Fibroblast of pulmonary artery (primary cell): ENCODE measurements around the gene ZNF772.
"Not testable (repeated sequence)": the region's sequence is repeated elsewhere in the genome, so short reads cannot be mapped to it uniquely, and the experiment has no call there.

ENCODE experiments used
- DNase-seq: peaks from one replicate; pipeline ENCODE4 v3.0.0-alpha.2; 2010; ENCODE audit warnings: low read depth
- H3K4me3 ChIP-seq: replicated peaks from 2 replicates; pipeline ENCODE4 v1.5.1; 2011; ENCODE audit warnings: low read depth, mild to moderate bottlenecking, control low read depth, low read length, moderate library complexity
- TF ChIP-seq, protein P1 (sequence below): IDR thresholded peaks from 2 replicates; pipeline ENCODE4 v1.5.1; 2011; ENCODE audit warnings: mild to moderate bottlenecking, control low read depth, low read length, inconsistent platforms; ENCODE audit errors: missing control alignments

The ZNF772 gene

DNA sequence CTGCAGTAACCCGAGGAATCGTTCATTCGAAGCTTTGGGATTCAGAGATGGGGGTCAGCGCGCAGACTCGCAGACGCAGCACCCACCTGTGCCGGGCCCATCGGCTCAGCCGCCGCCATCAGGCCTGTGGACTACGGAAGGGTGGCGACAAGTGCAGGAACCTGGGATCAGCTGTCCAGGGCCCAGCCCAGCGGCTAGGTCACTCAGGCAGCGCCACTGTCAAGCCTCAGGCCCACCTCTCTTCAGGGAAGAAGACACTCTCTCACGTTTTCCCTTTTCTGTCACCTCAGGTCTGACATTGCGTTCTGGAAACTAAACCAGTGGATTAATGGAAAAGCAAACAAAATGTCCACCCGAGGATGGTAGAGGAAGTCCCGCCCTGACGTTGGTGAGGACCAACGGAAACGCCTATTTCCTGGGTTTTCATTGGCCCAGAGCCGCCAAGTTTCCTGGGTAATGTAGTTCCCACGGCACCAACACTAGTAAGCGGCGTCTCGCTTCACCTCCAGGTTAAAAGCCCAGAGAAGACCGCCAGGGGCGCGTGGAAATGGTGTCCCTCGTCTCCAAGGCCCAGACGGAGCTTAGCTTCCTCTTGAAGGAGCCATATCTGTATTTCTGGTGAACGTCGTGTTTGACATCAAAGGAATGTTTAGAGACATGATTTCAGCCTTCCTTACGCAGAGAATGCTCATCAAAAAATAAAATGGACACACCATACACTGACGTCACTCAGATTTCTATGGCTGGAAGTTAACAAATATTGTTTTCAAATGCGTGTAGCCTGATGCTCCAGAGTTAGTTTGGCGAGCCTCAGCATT, at the start of gene ZNF772:
TSS of gene ZNF772 (minus strand) at position 376 of the 818 bp plus-strand sequence. CDS start at position 119, 257 bp downstream.
- peak; percentile 97 for DNase-seq
- H3K4me3 ChIP-seq = peak within 1 kb of the TSS; percentile 82
- TF ChIP-seq, protein P1, sequence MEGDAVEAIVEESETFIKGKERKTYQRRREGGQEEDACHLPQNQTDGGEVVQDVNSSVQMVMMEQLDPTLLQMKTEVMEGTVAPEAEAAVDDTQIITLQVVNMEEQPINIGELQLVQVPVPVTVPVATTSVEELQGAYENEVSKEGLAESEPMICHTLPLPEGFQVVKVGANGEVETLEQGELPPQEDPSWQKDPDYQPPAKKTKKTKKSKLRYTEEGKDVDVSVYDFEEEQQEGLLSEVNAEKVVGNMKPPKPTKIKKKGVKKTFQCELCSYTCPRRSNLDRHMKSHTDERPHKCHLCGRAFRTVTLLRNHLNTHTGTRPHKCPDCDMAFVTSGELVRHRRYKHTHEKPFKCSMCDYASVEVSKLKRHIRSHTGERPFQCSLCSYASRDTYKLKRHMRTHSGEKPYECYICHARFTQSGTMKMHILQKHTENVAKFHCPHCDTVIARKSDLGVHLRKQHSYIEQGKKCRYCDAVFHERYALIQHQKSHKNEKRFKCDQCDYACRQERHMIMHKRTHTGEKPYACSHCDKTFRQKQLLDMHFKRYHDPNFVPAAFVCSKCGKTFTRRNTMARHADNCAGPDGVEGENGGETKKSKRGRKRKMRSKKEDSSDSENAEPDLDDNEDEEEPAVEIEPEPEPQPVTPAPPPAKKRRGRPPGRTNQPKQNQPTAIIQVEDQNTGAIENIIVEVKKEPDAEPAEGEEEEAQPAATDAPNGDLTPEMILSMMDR = peak; percentile 88

GRCh38 chr19:57518021-57518420, 40.7 kb upstream of the ZNF772 start:
- not testable (repeated sequence) for H3K4me3 ChIP-seq, DNase-seq

DNA sequence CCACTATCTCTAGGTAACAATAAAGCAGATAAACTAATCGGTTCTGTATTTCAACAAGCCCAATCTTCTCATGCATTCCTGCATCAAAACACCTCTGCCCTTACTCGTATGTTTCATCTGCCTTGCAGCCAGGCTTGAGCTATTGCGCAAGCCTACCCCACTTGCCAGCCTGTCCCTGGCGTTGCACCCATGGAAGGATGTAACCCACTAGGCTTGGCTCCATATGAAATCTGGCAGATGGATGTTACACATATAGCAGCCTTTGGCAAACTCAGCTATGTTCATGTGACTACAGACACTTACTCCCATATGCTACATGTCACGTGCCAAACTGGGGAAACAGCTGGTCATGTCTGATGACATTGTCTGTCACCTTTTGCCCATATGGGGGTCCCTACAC, 37.9 kb upstream of the ZNF772 start:
- no peak overlapping the region for H3K4me3 ChIP-seq
- TF ChIP-seq, protein P1 = no peak
- no peak for DNase-seq

DNA sequence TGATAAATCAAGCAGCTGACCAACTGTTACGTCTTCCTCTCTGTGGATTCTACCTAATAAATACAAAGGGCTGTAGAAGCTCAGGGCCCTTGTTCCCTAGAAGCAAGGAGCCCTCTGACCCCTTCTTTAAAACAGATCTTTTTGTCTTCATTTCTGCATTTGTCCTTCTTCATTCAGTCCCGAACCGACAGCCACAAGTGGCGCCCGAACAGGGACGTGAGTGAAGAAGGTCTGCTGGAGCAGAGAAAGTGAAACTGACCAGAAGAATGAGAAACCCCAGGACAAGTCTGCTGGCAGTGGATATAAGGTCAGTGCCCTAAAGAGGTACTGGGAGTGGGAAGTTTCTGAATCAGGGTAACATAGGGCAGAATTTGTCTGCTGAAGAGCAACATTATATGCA, 35.5 kb upstream of the ZNF772 start:
- peak; percentile 40 for DNase-seq

GRCh38 chr19:57511484-57511883, 34.1 kb upstream of the ZNF772 start:
- TF ChIP-seq, protein P1 = no peak
- H3K4me3 ChIP-seq = no peak overlapping the region
- no peak for DNase-seq

More for the DNA sequence above, 35.5 kb upstream of the ZNF772 start:
- no peak overlapping the region for H3K4me3 ChIP-seq
- TF ChIP-seq, protein P1 = no peak

GRCh38 chr19:57506163-57506562, 28.8 kb upstream of the ZNF772 start:
- no peak overlapping the region for H3K4me3 ChIP-seq
- DNase-seq = no peak
- TF ChIP-seq, protein P1 = no peak

GRCh38 chr19:57500400-57500799, 23.0 kb upstream of the ZNF772 start:
- peak; percentile 69 for DNase-seq
- peak overlapping the region; percentile 61 for H3K4me3 ChIP-seq

GRCh38 chr19:57499680-57500395, 22.5 kb upstream of the ZNF772 start, which contains the start of gene ZNF773:
Gene ZNF773 (plus strand): TSS chr19:57499938. CDS start chr19:57500081, 143 bp downstream.
- DNase-seq = peak; percentile 97
- H3K4me3 ChIP-seq = peak within 1 kb of the TSS; percentile 76

DNA sequence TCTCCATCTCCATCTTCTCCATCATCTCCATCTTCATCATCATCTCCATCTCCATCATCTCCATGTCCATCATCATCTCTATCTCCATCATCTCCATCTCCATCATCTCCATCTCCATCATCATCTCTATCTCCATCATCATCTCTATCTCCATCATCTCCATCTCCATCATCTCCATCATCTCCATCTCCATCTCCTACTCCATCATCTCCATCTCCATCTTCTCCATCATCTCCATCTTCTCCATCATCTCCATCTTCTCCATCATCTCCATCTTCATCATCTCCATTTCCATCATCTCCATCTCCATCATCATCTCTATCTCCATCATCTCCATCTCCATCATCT, 21.9 kb upstream of the ZNF772 start:
- DNase-seq, H3K4me3 ChIP-seq: not testable (repeated sequence)

DNA sequence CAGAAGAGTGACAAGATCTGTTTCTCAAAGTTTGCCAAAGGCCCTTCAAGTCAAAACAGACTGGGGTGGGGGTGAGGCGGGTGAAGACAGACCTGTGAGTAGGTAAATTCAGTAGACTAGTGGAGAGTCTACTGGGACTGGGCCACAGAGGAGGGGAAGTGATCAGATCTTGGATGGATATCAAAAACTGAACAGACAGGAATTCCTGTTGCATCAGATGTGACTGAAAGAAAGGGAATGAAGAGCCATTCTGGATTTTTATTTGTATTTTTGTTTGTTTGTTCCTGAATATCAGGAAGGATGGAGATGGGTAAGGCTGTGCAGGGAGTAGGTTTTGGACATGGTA, 10.9 kb upstream of the ZNF772 start:
- peak; percentile 47 for DNase-seq
- peak overlapping the region; percentile 54 for H3K4me3 ChIP-seq

DNA sequence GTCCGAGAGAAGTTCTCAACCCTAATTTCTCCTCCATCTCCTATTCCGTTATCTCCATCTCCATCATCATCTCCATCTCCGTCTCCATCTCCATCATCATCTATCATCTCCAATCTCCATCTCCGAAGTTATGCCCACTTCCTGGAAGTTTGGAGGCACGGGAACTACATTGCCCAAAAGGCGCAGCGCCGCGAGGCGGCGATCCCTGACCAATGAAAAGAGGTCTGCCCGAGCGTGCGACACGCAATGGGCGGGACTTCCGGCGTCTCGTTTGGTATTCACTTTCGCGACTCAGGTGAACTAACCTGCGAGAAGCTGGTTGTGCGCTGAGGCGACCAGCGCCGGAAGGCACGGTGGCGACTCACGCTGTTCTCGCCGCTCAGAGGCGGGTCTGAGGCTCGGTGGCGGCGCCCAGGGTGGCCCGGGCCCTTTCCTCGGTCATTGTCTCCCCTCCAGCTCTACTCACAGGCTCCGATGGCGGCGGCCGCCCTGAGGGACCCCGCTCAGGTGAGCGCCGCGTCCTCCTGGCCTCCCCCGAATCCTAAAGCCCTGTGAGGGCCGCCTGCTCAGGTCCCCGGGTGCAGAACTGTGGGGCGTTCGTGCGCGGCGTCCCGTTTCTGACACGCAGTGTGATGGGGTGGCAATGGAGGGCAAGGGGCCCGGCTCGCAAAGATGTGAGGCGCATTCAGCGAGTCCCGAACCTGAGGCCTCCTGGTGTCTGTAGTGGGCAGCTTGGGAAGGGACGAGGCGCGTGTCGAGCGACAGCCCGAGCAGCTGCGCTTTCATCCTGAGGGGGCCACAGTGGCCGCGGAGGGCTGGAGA, 10.3 kb upstream of the ZNF772 start, which contains the start of gene ZNF419:
TSS of gene ZNF419 (plus strand) at position 274 of the 822 bp plus-strand sequence. CDS start at position 475, 201 bp downstream.
- peak within 1 kb of the TSS; percentile 76 for H3K4me3 ChIP-seq
- peak; percentile 81 for DNase-seq
